GM12864 (cell line): Measurements from ENCODE around the gene THAP5.

Source experiments
- DNase-seq: peaks from one replicate; pipeline ENCODE4 v3.0.0-alpha.2; 2011; ENCODE audit warnings: low read depth
- H3K4me3 ChIP-seq: 2 replicates; pipeline ENCODE4 v1.5.1; 2011; ENCODE audit warnings: mild to moderate bottlenecking, low read depth, low read length, control low read depth
- TF ChIP-seq, protein P1 (sequence below): IDR thresholded peaks from 2 replicates; pipeline ENCODE4 v1.5.1; 2011; ENCODE audit warnings: low read depth, mild to moderate bottlenecking, moderate library complexity, low read length, control low read depth, inconsistent platforms; ENCODE audit errors: missing control alignments

THAP5 gene

DNA sequence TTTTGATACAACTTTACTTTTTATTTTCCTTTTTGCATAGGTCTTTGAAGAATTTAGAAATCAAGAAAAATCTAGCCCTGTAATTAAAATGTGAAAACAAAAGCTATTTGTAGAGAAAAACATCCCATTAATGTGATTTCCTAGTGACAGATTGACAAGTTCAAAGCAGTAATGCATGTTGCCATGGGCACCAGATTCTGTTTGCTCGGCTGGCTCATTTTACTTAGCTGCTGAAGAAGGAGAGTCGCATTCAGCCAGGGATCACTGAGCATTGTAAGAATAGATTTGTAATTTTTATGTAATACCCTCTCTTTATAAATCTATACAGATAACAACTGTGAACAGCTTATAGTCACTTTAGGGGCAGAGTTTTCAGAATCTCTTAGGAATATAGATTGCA lies 28.6 kb upstream of the THAP5 start:
- no peak overlapping the region for H3K4me3 ChIP-seq
- TF ChIP-seq, protein P1, sequence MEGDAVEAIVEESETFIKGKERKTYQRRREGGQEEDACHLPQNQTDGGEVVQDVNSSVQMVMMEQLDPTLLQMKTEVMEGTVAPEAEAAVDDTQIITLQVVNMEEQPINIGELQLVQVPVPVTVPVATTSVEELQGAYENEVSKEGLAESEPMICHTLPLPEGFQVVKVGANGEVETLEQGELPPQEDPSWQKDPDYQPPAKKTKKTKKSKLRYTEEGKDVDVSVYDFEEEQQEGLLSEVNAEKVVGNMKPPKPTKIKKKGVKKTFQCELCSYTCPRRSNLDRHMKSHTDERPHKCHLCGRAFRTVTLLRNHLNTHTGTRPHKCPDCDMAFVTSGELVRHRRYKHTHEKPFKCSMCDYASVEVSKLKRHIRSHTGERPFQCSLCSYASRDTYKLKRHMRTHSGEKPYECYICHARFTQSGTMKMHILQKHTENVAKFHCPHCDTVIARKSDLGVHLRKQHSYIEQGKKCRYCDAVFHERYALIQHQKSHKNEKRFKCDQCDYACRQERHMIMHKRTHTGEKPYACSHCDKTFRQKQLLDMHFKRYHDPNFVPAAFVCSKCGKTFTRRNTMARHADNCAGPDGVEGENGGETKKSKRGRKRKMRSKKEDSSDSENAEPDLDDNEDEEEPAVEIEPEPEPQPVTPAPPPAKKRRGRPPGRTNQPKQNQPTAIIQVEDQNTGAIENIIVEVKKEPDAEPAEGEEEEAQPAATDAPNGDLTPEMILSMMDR: no peak
- DNase-seq: no peak

DNA sequence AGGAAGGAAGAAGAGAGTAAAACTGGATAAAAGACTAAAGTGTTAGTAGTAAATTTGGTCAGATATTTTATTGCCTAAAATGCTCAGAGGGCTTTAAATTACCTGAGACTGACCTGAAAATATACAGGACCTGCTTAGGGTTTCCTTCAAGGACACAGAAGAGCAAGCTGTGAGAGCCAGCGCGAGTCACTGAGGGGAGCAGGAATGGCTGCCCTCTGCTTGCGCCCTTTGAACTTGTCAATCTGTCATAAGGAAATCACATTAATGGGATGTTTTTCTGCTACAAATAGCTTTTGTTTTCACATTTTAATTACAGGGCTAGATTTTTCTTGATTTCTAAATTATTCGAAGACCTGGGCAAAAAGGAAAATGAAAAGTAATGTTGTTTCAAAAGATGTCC lies 27.1 kb upstream of the THAP5 start:
- H3K4me3 ChIP-seq: no peak overlapping the region

DNA sequence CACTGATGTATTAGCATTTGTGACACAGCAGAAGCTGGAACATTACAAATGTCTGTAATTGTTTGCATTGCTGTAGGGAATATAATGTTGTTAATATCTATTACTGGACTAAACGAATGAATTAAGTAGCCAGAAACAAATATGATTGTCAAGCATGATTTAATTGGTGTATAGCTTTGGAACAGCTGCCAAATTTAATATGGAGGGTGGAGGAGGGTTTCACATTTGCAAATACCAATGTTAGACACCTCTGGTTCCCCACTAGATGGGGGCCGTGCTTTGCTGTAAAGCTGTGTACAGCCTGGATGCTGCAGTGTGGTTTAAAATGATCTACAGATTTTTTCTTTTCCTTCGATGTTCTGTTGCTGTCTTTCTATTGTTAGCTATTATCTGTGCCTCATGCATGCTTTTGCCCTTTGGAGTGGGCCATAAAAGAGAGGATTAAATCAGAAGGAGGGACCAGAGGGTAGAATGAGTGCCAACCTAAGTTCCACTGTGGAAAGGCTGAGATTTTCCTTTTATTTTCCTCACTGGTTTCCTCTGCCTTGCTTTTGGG lies 23.2 kb upstream of the THAP5 start:
- TF ChIP-seq, protein P1: no peak
- DNase-seq: no peak
- H3K4me3 ChIP-seq: no peak overlapping the region

More for the DNA sequence above, 27.1 kb upstream of the THAP5 start:
- no peak for DNase-seq
- TF ChIP-seq, protein P1: no peak

DNA sequence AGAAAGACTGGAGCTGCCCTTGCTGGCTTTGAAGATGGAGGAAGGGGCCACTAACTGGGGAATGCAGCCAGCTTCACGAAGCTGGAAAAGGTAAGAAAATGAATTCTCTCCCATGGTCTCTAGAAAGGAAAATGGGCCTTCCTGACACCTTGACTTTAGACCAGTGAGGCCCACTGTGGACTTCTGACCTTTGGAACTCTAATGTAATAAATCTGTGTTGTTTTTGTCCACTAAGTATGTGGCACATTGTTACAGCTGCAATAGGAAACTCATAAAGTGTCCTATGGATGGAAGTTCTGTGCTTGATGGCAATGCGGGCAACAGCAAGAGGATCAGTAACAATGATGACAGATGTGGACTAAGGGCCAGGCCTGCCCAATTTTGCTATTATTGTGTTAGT lies 21.1 kb upstream of the THAP5 start:
- DNase-seq: no peak
- H3K4me3 ChIP-seq: no peak overlapping the region
- TF ChIP-seq, protein P1: no peak

DNA sequence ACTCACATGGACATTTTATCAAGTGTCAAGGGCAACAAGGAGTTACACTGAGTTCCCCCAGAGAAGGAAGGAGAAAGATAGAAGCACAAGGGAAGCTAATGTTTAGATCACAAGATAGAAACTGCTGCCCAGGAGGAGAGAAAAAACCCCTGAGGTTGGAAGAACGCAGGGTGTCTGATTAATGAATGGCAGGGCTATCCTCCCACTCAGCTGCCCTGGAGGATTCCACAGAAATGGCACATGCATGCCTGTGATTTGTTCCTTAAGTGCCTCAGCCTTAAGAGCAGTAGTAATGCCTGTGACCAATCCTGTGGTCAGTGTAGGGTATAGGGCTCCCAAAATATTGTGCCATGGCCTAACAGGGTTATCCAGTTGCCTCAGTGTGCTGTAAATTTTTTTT lies 20.4 kb upstream of the THAP5 start:
- no peak for DNase-seq

DNA sequence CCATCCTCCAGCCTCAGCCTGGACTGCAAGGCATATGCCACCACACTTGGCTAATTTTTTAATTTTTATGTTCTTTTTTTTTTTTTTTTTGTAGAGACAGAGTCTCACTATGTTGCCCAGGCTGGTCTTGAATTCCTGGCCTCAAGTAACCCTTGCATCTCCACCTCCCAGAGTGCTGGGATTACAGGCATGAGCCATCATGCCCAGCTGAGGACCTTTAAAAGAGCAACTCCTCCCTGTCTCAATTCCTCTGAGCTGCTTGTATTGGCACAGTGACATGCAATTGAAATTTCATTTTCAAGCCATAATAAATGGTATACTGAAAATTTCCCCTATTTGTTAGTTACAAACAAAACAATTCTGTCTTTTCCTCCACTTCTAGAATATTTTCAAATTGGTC lies 19.7 kb upstream of the THAP5 start:
- TF ChIP-seq, protein P1: no peak
- DNase-seq: no peak
- H3K4me3 ChIP-seq: no peak overlapping the region

More for the DNA sequence above, 20.4 kb upstream of the THAP5 start:
- no peak overlapping the region for H3K4me3 ChIP-seq
- TF ChIP-seq, protein P1: no peak

DNA sequence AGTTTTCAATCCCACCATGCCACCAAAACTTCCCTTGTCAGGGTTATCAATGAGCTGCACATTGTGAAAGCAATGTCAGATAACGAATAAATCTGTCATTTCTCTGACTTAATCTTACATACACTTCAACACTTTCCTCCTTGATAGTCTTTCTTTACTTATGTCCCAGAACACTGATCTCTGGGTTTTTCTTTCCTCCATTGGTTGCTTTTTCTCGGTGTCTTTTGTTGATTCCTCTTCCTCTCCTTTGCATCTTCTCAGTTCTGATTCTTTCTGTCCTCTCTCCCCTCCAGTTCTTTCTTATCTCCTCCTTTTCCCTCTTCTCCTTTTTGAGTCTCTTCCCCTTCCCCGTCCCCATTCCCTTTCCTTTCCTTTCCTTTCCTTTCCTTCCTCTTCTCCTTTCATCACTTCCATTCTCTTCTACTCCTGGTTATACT lies 16.8 kb upstream of the THAP5 start:
- TF ChIP-seq, protein P1: no peak
- no peak for DNase-seq
- no peak overlapping the region for H3K4me3 ChIP-seq
